T-helper 1 cell (primary cell): ENCODE data around the gene PASK.
A peak's percentile ranks its signal among the peaks of the same experiment; 100 is the strongest.

Experiments
- DNase-seq, 5 donors: peaks; one replicate each; pipeline ENCODE4 v3.0.0-alpha.2; 2012 to 2020

PASK gene

DNA sequence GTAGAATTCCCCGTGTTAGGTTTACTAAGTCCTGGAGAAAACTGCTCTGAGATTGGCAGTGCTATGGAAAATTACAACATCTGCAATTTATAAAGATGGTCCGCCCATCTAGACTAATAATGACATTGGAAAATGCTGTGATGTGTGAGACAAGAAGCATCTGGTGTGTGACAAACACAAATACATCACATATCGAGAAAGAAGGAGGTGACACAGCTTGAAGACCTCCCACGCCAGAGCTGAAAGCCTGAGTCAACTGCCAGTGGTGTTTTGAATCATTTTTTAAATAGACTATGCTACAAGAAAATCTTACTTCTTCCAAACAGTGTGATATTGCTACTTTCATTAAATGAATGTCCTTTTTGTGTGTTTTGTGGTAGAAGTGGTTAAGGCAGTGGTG, 30.6 kb upstream of the PASK start:
- peak in 1 of 5 donors; percentile 28 for DNase-seq

DNA sequence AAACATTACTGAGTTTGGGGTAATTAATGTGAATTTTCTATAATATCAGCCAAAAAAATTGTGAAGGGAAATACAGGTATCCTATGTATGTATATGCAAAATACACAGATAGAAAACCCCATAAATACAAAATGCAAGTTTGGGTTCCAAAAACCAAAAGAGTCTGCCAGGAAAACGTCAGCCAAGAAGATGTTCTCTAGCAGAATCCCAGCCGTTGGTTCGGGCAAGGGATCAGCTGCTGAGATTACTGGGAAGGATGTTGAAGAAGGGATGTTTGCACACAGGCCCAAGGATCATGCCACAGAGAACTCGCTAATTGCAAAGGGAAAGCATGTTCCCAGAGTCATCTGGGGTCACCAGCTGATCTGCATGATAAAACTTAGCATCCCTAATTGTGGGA, 29.7 kb upstream of the PASK start:
- DNase-seq, result no peak

DNA sequence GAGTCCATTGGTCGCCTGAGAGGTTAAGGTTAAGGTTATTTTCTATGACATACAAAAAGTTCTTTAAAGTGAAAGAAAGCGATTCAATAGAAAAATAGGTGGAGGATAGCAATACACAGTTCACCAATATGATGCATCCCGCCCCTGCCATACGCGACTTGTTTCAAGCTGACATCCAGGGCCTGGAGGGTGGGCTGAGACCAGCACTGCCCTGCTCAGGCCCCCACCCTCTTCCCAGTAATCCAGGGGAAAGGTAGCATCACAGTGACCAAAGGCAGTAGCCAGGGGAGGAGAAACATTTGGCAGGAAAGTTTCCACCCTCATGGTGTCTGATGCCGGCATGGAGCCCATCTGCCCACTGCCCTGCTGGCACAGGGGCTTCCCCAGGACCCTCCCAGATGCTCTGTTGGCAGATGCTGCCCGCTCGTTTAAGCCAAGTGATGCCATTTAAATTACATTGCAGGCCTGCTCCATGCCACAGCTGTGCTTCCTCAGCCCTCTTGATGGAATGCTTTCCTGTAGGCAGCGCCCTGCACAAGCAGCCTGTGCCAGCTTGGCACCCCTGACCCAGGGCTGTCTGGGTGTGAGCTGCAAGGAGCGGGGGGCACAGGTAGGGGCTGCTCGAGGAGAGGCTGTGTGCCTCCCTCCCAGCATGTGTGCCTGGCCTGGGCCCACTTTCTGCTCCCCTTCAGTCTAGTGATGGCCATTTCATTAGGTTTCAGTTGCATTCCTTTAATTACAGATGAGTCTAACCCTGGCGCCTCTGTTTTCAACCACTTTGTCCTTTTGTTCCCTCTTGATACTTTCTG, 28.5 kb upstream of the PASK start:
- DNase-seq, result no peak

DNA sequence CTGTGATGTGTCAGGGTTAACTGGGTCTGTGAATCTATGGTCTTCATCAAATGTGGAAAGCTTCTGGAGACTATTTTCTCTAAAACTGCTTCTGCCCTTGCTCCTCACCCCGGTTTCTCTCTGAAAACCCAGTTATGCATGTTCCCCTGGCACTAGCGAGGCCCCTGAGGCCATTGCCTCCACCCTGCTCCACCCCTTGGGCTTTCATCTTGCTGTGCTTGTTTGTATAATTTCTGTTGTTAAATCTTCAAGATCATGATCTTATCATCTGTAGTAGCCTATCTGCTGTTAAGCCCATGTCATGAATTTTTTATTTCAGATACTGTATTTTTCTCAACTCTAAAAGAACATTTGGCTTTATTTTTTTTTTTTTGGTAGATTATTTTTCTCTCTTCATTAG, 24.3 kb upstream of the PASK start:
- no peak for DNase-seq

DNA sequence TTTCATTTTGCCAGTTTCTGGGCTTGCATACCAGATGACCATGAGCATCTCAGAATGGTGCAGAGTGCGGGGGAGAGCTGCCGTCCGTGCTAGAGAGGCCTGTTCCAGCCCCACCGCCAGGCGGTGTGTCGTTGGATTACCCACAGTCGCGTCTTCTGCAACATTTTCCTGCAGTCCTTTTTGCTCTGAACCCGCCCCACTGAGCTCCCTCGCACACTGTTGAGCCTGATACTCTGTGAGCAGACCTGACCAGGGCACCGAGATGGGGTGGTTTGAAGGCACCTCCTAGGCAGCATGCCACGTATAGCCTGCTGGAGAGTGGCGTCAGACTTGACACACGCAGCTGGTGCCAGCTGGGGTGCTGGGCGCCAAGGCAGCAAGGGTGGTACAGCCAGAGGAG, 19.1 kb upstream of the PASK start:
- DNase-seq, result no peak

DNA sequence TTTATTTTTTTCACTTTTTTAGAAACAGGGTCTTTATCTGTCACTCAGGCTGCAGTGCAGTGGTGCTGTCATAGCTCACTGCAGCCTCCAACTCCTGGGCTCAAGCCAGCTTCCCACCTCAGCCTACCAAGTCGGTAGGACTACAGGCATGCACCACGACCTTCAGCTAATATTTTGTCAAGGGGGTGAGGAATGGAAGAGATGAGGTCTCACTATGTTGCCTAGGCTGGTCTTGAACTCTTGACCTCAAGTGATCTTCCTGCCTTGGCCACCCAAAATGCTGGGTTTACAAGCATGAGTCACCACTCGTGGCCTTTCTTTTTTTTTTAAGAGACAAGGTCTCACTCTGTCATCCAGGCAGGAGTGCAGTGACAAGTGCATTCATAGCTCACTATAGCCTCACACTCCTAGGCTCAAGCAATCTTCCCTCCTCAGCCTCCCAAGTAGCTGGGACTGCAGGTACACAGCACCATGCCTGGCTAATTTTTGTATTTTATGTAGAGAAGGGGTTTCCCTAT, 14.4 kb upstream of the PASK start:
- no peak for DNase-seq

DNA sequence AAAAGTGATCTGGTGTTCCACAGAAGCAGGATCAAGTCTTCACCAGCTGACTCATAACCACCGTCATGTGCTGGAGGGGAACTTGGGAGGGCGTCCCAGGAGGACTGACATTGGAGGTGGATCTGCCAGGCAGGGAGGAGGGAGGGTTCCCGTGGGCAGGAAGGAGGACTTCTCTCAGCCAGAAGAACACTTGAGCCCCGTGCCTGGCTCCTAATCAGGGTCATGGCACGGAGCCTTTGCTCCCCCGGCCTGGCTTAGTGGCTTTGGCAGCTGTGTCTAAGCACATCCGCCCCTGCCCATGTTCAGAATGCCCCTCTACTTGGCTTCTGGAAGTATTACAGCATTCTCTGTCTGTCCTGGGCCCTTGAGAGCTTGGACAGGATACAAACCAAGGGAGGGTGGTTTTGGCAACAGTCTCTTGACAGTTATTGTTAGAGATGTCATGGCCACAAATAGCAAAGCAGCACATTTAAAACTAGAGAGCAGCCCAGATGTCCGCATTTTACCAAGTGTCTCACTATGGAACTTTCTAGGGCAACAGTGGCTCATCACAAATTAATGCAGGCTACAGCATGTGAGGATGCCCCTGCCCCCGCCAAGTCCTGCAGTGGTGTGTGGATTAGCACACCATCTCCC, 12.5 kb upstream of the PASK start:
- DNase-seq, result no peak

DNA sequence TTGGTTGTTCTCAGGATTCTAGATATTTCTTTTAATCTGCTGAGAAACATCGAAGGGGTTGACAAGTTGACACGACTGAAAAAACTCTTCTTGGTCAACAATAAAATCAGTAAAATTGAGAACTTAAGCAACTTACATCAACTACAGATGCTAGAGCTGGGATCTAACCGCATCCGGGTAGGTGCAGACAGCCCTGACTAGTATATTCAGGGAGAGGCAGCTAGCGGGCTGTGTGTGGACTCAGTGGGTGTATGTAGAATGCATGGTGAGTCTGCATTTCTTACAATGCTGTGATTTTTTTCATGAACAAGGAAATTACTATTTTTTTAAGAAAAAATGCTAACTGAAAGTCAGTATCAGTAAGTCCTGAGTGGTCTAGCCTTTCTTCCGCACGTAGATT, 11.0 kb upstream of the PASK start:
- DNase-seq, result no peak

DNA sequence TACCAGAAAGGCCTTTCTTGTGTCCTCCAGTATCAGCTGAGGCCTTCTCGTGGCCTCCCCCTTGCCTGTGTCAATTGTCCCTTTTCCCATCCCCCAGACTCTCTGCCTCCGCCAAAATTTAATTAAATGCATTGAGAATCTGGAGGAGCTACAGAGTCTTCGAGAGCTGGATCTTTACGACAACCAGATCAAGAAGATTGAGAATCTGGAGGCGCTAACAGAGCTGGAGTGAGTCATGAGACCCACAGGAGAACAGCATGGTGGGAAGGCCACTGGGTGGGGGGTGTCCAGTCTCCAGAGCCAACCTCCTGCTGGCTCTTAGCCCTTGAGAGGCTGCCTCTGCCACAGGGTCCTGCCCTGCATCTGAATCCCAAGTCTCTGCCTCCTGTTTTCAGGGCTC, 9.8 kb upstream of the PASK start:
- DNase-seq, result no peak

DNA sequence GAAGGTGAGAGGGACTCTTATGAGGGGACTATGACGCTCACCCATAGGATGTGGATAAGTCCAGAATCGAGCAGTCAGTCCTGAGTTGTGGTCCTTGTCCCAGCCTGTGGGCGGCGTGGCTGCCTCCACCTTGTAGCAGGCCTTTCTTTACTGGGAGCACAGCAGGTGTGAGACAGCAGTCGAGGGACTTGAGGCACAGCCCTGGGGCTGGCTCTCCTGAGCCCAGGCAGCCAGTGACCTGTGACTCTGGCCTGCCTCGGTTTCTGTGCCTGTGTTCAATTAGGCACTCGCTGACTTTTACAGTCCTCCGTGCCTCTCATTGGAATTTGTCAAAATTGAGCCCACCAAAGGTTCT, 9.3 kb upstream of the PASK start:
- no peak for DNase-seq

DNA sequence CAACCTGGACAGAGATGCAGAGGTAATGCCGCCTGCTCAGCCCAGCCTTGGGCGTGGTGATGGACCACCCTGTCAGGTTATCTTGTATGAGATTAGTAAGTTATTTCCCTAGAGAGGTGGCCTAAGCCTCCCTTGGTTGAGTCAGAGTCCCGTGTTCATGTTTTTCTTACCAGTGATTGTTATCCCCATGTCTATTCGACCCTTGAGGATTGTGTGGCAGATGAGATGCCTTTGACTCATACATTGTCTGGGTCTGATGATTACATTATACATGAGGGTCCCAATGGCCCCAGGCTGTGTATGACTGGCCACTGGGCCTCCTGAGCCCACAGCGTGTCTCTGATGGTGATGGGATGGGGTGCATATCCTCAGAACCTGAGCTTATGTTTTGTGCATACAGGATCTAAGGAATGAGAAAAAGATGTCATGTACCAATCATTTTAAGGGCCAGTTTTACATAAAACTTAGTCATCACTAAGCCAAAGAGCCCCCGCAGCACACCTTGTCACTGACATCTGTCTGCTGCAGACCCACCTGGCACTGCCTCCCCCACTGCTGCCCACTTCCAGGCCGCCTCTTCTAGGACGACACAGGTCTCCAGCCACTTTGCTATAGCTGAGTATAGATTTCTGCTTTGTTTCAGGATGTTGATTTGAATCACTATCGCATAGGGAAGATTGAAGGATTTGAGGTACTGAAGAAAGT, 8.7 kb upstream of the PASK start:
- no peak for DNase-seq

DNA sequence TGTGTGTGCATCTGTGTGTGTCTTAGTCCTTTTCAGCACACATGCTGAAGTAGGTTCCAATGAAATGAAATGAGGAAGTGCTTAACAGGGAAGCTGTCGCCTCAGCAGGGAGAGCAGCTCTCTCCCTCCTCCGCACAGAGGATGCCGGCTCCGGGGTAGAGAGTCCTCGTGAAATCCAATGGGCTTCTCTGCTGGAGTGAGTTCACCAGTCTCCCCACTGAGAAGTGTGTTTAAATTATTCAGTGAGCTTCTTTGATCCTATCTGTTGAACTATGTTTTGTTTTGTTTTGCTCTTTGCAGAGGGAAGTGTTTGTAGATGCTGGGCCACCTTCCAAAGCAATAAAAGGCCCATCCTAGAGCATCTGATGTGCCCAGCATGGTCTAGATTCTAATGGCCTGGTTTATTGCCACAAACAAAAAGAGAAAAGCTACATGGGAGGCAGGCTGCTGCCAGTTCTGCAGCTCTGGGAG, 7.7 kb upstream of the PASK start:
- no peak for DNase-seq

DNA sequence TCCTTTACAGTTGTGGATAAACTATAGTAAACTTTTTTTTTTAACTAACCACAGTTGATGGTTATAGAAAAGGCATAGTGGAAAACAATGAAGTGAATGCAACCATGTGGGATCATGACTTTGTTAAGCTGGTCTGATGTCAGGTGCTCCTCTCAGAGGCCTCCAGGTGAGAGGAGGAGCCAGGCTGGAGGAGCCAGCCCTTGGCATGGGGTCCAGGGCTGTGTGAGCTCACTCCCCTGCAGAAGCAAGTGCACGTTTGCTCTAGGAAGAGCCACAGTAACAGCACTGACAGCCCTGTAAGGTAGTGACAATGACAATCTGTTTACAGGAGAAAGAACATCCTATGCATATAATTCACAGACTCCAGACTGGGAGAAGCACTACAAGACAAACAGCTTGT, 6.7 kb upstream of the PASK start:
- no peak for DNase-seq

DNA sequence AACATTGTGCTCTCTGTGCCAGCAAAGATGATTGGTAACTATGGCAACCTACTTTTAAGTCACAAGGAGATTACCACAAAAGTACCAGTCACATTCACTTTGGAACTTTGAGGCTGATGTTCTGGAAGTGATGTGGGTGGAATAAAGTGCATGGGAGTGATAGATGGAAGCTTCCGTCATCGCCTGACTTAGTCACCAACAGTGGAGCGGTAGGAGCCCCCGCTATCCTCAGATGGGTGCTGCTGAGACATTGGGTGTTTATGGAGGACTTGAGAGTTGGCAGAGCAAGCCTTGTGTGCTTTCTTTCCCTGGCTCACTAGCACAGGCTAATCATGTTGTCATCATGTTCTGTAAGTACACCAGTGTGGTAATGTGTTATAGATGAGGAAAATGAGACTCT, 5.6 kb upstream of the PASK start:
- DNase-seq, result no peak

DNA sequence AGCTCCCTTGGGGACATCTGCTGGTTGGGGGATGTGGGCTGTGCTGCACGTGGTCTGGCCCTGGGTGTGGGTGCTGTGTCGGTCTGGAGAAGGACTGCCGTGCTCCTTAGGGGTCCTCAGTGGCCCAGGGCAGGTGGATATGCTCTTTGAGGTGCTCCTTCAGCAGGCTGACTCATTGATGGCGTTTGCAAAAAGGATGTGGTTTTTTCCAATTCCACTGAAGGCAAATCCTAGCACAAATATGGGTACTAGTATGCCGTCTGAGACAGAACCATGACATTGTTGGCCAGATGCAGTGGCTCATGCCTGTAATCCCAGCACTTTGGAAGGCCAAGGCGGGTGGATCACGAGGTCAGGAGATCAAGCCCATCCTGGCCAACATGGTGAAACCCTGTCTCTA, 4.3 kb upstream of the PASK start:
- peak in 1 of 5 donors; percentile 25 for DNase-seq

DNA sequence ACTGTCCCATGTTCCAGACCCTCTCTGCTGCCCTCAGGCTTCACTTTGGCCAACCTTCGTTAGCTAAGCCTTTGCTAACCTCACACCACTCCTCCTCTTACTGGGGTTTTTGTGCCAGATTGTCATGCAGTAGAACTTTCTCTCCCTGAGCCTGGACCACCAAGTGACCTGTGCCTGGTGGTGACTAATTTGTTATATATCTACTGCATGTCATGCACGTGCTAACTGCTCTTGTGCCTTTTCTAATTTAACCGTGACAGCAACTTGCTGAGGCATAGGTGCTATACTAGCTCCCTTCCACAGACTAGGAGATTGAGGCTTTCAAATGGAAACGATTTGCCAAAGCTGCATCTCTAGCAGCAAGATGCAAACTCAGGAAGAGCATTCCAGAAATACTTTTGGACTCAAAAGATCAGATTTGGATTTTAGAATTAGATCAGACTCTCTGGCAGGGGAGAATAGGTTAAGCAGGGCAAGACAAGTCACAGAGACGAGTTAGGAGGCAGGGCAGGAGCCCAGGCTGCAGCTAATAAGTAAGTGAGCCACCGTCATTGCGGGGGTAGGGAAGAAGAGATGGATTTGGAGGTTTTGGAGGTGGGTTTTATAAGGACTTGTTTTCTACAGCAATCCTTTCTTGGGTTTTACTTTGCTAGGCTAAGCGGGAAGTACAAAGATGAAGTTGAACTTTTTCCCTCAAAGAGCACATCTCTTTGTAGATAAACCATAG, 2.8 kb upstream of the PASK start:
- DNase-seq, result no peak

DNA sequence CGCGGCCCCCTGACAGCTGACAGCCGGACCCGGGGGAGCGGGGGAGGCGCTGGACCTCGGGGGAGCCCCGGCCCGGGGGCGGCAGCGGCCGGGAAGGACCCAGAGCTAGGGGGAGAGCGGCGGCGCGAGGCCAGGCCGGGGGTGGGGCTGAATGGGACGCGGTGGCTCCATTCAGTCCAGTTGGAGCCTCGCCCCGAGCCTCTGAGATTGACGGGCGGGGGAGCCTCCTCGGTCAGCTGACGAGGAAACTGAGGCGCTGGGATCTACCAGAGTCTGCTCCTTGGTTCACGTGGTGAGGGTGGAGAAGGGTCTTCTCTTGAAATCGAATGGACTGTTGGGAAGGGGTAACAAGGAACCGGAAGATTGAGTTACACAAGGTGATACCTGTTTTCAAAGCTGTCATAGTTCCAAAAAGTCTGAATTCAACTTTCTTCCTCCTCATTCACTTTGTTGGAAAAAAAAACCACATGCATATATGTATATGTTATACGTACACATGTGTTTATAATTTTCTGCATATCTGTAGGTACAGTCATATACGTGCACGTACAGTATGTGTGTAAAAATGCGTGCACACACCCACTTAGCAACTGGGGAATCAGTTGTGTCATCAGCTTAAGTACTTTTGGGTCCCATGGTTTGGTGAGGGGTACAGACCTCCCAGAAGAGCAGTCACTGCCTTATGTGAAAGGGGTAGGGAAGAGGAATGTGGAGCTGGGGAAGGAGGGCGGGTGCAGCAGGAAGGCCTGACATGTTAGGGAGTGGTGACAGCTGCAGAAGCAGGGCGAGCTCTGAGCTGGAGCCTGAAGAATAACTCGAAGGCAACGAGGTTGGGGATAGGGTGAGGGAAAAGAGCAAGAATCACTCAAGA, 1.6 kb upstream of the PASK start:
- DNase-seq, result no peak

DNA sequence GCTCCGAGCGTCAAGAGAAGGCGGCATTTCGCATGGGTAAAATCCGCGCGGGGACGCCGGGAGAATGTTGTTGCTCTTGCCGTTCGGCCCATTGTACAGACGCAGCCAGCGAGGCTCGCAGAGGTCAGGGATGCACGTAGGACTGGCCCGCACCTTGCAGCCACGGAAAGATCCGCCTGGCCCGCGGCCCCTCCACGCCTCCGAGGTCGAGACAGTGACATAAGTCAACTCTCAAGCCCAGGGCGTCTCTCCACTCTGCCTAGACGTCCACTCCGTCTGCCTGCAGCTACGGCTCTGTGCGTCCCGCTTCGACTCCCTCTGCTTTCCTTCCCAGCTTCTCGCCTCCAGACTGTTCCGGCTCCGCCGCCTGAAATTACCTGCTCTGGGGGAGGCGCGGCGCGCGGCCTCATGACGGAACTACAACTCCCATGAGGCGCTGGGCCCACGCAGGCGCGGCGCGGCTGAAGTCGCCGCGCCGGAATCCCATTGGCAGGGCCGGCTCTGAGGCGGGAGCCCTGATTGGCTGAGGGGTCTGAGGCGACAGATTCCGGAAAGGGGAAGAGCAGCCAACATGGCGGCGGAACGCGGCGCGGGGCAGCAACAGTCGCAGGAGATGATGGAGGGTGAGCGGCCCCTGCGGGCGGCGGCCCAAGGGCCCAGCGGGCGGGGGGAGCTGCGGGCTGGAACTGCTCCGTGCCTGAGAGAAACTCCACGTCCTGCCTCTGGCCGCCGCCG, 820 bp upstream of the PASK start, which contains the start of gene PPP1R7:
Gene PPP1R7 (plus strand): TSS at position 543 of the 735 bp plus-strand sequence. CDS start 29 bp downstream, at position 572.
- DNase-seq, result peak; percentile 90 to 95 (median 95)

DNA sequence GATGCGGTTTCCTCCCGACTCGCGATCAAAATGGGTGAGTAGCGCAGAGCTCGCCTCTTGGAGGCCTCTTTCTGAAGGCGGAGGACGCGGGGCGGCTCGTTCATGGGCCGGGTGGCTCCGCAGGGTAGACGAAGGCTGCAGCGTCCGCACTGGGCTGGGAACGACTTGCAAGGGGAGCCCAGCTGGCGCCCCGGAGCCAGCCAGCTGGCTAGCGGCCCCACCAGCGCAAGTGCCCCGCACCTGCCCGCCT, 328 bp upstream of the PASK start:
- no peak for DNase-seq

DNA sequence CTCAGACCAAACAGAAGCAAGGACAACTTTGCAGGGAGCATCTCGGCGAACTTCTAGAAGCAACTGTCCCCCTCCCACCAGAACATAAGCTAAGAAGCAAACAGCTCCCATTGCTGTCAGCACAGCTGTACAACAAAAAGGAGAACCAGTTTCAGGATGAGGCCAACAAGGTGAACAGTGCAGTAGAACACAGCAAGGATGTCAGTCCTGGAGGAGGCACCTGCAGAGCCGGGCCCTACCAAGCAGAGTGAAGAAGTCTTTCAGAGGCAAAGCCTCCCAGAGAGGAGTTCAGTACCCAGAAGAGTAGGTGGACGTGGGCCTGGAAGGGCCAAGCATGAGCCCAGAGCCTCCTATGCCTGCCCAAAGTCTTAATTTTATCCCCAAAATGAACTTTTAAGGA, 1.0 kb downstream of the PASK start:
- DNase-seq, result no peak

DNA sequence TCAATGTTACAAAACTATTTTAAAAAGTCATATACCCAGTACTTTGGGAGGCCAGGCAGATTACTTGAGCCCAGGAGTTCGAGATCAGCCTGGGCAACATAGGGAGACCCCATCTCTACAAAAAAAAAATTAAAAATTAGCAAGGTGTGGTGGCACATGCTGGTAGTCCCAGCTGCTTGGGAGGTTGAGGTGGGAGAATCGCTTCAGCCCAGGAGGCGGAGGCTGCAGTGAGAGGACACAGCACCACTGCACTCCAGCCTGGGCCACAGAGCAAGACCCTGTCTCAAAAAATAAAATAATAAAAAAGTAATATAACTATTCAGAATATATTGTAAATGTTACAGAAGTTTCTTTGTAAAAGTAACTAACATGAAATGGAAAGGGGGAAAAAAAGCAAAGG, 1.9 kb downstream of the PASK start:
- no peak for DNase-seq

DNA sequence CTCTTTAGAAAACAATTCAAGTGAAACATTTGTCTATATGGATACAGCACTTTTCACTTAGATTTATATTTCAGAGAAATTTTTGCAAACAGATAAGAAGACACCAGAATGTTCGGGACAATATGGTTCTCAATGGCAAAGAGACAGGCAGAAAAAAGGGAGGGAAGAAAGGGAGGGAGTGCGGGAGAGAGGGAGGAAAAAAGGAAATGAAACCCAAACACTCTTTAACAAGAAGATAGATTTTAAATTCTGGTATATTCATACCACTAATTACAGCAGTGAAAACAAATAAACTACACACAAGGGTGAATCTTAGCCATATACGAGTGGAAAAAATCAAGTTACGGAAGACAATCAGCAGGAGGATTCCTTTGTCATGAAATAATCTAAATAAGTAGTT, 3.0 kb downstream of the PASK start:
- DNase-seq, result no peak
